Testis (tissue), 2 donors: ENCODE data around the gene MOXD1.

Experiments
- CTCF ChIP-seq, 3 experiments: fragments of 450-650 bp in 2 of 3; fragments of 200-600 bp in 1 of 3; sonication (generic) in 1 of 3; IDR thresholded peaks; one replicate each; pipeline ENCODE4 v1.5.1; 2016 to 2019; ENCODE audit warnings: antibody characterized with exemption in 3 of 3, mild to moderate bottlenecking in 2 of 3, moderate library complexity in 1 of 3
- POLR2A ChIP-seq: fragments of 450-650 bp; IDR thresholded peaks from one replicate; pipeline ENCODE4 v1.6.1; 2017; ENCODE audit warnings: antibody characterized with exemption, mild to moderate bottlenecking, moderate library complexity

GRCh38 chr6:132404736-132405135 lies 3.5 kb upstream of the MOXD1 start:
- TF ChIP-seq POLR2A (no peak), CTCF (IDR thresholded peaks at IDR 0.05) (no peak)
